HG02588 (cell line): ENCODE measurements around the gene JAML.
A peak's percentile ranks its signal among the peaks of the same experiment; 100 is the strongest.

Source experiments
- ATAC-seq: cut with Tn5 transposase; IDR thresholded peaks from one replicate; pipeline ENCODE4 v1.9.1; 2021; ENCODE audit warnings: mild to moderate bottlenecking, moderate library complexity; ENCODE audit not compliant: unreplicated experiment

JAML gene

GRCh38 chr11:118224511-118225188, at the start of gene JAML:
JAML (minus strand) TSS chr11:118225011; CDS start chr11:118214866, 10,145 bp downstream.
- peak; percentile 54 for ATAC-seq

- no peak for ATAC-seq
These were observed 49.4 kb upstream of the JAML start for GRCh38 chr11:118274186-118274585.

- no peak for ATAC-seq
These were observed 47.2 kb upstream of the JAML start for GRCh38 chr11:118272001-118272400.

- no peak for ATAC-seq
These were observed 42.7 kb upstream of the JAML start for GRCh38 chr11:118267486-118267885.

GRCh38 chr11:118265954-118266353, 41.1 kb upstream of the JAML start:
- no peak for ATAC-seq

- ATAC-seq = no peak
These were observed 40.0 kb upstream of the JAML start for GRCh38 chr11:118264569-118265465.

- no peak for ATAC-seq
These were observed 39.1 kb upstream of the JAML start, which contains the start of gene MPZL2 for GRCh38 chr11:118263695-118264568. MPZL2 (minus strand) TSS chr11:118264297; CDS start chr11:118264153, 144 bp downstream.

GRCh38 chr11:118263112-118263511, 38.3 kb upstream of the JAML start:
- ATAC-seq = no peak

GRCh38 chr11:118260353-118260752, 35.5 kb upstream of the JAML start:
- ATAC-seq = no peak

- ATAC-seq = no peak
These were observed 34.3 kb upstream of the JAML start for GRCh38 chr11:118259138-118259537.

- no peak for ATAC-seq
These were observed 33.6 kb upstream of the JAML start for GRCh38 chr11:118258410-118258809.

GRCh38 chr11:118252688-118253087, 27.9 kb upstream of the JAML start:
- no peak for ATAC-seq

GRCh38 chr11:118251858-118252652, 27.2 kb upstream of the JAML start, which contains the start of gene MPZL3:
MPZL3 (minus strand) TSS chr11:118252365; CDS start chr11:118252294, 71 bp downstream.
- peak; percentile 81 for ATAC-seq

GRCh38 chr11:118247041-118247440, 22.2 kb upstream of the JAML start:
- no peak for ATAC-seq

- no peak for ATAC-seq
These were observed 21.2 kb upstream of the JAML start for GRCh38 chr11:118245936-118246562.

GRCh38 chr11:118243993-118244762, 19.4 kb upstream of the JAML start:
- ATAC-seq = no peak

- ATAC-seq = no peak
These were observed 18.4 kb upstream of the JAML start for GRCh38 chr11:118243161-118243560.

GRCh38 chr11:118241764-118242098, 16.9 kb upstream of the JAML start:
- ATAC-seq = no peak
